Measurements from ENCODE around the gene IFNA2.
"Not testable (repeated sequence)": the region's sequence is repeated elsewhere in the genome, so short reads cannot be mapped to it uniquely, and the experiment has no call there.

The IFNA2 gene

DNA sequence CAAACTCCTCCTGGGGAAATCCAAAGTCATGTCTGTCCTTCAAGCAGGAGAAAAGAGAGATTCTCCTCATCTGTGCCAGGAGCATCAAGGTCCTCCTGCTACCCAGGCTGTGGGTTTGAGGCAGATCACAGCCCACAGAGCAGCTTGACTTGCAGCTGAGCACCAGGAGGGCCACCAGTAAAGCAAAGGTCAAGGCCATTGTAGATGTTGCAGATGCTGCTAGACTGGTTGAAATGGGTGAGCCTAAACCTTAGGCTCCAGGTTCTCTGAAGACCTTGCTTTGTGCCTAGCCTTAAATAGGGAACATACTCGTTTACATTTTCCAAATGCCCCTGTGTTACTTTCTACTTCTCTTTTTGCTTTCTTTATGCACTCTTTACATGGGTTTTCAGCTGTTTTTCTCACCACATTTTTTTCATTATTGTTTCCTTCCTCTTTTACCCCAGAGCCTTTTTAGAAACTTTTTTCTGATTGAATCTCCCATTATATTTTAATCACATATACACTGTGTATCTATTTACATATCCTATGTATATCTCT lies at the start of gene IFNA2:
Gene IFNA2, minus strand, starts transcription at position 268 of the 540 bp plus-strand sequence. Its CDS starts 69 bp downstream, at position 199.
- DNase-seq (ENCODE audit: low read depth in 2 of 2): no peak

DNA sequence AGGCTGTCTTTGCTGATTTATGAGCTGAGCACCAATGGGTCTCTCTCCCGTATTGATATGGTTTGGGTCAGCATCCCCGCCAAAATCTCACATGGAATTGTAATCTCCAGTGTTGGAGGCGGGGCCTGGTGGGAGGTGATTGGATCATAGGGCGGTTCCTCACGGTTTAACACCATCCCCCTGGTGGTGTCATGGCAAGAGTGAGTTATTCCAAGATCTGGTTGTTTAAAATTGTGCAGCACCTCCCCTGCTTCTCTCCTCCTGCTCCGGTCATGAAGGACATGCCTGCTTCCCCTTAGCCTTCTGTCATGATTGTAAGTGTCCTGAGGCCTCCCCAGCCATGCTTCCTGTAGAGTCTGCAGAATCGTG lies 49.8 kb upstream of the IFNA2 start:
- DNase-seq (ENCODE audit: low read depth in 2 of 2): not testable (repeated sequence)

DNA sequence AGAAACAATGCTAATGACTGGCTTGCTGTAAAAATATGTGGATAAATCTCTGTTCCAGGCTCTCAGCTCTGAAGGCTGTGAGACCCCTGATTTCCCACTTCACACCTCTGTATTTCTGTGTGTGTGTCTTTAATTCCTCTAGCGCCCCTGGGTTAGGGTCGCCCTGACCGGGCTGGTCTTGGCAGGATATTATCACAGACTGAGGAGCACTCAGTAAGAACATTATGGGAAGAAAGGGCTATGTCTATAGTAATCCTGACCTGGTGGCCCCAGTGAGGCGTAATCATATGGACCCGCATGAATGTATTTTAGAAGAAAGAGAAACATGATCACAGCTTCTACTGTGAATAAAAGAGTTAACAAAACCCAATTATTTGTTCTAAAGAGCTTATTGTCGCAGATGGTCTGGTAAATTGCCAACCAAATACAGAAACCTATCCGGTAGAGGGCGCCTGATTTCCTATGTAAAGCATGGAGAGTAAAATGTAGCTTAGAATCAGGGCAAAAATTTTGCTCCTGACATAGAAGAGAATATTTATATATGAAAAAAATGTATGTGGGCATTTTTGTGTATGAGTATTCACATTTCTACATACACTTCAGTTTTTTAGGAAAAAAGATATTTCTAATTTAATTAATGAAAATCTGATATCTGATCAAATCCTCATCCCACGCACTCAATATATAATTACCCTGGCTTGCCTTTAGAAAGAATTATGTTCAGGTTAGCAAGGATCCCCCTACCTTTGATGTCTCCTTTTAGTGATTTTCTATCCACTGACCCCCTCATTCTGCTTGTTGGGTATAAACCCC lies 49.2 kb upstream of the IFNA2 start:
- peak; percentile 9 to 13 for DNase-seq (ENCODE audit: low read depth in 2 of 2)

DNA sequence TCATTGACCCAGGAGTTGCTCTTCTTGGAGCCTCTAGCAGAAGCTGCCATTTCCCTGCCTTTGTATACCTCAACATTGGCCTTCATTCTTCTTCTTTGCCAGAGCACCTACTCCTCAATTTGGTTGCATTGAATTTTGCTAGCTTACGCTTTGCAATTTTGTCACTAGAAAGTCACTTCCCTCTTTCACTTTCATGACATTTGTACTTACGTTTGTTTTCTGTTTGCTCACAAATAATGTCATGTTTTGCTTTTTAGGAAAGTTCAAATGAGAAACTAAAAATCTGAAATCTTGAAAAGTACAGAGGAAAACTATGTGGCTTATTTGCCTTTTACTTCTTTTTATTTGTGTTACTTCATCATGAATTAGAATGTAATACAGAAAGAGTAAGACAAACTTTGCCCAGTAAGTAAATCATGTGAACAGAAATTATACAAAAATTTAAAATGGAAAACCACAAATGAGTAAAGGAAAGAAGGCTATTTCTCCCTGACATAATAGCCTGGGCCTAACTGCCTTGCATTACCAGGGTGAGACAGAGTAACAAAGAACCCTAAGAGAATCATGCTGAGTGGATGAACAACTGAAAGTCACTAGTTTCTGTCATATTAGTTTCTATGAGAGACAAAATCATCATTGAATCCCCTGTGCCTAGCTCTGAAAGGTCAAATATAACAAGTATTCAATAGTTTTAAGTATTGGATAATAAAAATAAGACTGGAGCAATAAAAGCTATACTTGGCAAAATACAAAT lies 47.7 kb upstream of the IFNA2 start:
- DNase-seq (ENCODE audit: low read depth in 2 of 2): no peak

DNA sequence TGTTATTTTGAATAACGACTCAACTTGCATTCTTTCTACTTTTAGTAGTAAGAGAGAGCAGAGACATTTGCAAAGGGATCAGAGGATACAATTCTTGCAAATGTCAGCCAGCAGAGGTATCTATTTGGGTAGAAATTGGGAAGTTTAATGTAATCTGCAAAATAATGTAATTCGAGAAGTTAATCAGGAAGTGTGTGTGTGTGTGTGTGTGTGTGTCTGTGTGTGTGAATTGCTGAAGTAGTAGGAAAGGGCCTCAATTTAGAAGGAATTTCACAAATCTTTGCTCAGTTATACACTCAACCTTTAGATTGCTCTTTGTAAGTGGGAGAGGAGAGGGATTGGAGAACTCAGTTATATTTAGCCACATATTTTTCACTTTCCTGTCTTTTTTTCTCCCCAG lies 44.0 kb upstream of the IFNA2 start:
- DNase-seq (ENCODE audit: low read depth in 2 of 2): no peak

DNA sequence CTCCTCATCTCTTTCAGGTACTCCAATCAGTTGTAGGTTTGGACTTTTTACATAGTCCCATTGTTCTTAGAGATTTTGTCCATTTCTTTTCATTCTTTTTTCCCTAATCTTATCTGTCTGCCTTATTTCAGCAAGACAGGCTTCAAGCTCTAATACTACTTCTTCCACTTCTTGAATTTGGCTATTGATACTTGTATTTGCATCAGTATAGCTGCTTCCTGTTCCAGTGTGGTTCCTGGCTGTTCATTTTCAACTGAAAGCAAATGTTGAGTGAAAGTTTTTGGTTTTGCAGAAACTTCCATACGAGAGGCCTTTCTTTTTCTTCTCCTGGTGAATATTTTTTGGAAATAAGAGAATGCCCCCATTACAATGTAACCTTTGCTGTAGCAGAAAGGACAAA lies 43.0 kb upstream of the IFNA2 start:
- DNase-seq (ENCODE audit: low read depth in 2 of 2): no peak

DNA sequence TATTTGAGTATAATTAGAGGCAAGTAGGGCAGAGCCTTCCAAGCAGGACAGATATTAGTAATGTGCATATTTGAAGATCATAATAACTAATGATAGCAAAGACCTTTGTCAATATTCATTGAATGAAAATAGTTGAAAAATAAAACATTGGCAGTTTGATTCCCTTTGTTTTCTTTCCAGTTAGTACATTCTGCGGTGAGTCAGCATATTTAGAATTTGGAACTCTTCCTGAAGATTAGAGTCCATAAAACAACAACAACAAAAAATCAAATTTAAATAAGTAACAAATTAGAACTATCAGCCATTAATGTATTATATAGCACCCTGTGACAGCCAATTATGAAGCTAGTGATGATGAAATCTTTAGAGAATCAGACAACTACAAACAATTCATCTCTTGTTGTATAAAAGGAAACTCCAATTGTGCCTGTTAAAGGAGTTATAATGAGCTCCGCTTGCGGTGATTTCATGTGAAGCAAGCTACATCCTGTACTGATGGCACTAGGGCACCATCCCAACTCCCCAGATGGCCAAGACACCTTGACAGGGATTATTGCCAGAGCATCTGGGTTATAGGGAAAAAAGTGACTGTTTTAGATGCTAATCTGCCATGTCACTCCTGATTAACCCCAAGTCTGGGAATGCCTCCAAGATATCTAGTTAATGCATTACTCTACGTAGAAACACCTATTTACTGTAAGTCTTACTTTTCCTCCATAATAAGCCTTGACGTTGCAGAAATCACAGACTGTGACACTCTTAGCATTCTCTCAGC lies 30.5 kb upstream of the IFNA2 start:
- DNase-seq (ENCODE audit: low read depth in 2 of 2): no peak

DNA sequence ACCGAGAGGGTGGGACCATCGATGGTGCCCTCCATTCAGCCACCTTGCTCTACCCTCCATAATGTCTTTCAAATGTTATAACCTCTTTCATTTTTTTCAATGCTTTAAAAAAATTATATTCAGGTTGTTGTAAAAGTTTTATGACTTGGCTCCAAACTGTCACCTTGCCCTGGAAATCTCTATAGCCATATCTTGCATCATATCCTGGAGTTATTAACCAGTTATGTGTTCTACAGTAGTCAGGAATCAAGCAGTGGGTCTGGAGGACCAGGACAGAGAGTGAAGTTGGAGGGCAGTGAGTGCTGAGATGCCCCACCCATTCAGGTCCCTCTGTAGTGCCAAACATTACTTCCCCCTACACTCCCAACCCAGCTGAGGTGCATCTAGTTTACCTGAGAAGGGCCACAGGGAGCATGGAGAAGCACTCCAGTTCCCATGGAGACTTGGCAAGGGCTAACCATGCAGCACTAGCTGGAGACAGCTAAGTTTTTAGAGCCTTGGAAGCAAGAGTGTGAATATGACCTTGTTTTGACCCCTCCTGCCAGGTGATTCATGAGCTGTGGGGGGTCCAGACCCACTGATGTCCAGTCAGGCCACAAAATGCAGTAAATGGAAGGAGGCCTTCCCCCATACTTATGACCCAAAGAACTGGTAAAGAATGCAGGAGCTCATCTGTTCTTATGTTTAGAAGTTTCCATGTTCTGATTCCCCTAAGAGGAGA lies 29.2 kb upstream of the IFNA2 start:
- DNase-seq (ENCODE audit: low read depth in 2 of 2): no peak

DNA sequence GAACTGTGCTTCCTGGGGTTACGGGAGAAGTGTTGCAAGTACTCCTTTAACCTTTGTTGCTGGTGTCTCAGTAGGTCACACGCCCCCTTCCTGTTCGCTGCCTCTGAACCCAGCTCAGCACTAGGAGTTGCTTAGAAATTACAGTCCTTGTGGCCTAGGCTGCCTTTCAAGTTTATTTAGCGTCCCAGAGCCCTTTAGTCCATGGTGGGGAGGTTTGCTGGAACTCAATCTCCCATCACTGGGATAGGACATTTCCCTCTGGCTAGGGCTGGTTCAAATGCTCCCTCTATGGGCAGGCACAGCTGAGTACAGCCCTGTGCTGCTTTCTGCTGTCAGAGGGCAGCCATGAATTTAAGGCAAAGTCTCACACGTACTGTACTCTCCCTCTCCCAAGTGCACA lies 28.4 kb upstream of the IFNA2 start:
- no peak for DNase-seq (ENCODE audit: low read depth in 2 of 2)

DNA sequence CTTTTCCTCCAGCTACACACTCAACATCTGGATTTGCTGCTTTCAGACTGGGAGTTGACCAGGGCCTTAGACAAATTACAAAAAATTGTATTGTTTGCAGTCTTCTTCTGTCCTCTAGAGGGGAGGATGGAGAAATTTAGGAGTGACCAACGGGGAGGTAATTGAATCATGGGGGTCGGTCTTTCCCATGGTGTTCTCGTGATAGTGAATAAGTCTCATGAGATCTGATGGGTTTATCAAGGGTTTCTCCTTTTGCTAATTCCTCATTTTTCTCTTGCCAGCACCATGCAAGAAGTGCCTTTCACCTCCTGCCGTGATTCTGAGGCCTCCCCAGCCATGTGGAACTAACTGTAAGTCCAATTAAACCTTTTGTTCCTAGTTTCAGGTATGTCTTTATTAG lies 28.0 kb upstream of the IFNA2 start:
- DNase-seq (ENCODE audit: low read depth in 2 of 2): no peak

DNA sequence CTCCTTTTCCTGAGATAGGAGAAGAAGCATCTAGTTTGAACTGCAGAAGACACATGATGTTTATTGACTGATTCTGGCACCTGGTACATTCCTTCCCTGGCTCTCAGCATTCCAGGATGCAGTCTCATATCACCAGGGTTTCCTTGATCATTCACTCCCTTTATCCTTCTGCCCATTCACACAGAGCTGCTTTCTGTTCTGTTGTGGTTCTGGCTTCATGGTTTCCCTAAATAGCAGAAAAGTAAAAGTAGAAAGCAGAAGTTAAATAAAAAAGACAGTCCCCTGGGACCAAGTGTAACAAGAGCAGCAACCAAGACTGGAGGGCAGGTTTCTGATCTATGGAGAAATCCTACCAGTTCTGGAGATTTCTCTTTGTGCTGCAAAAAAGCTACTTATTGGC lies 26.9 kb upstream of the IFNA2 start:
- no peak for DNase-seq (ENCODE audit: low read depth in 2 of 2)

DNA sequence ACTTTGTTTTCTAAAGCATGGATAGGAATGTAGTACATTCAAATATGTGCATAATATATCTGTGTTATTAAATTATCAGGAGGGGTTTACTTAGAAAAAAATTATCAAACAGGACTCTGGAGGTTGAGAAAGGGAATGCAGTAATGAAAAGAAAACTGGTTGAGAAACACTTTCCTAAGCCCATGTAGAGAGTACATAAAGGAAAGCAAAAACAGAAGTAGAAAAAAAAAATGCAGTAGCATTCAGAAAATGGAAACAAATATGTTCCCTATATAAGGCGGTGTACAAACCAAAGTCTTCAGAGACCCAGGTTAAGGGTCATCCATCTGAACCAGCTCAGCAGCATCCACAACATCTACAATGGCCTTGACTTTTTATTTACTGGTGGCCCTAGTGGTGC lies 23.6 kb upstream of the IFNA2 start, which contains the start of gene IFNA8:
Gene IFNA8, plus strand, starts transcription at position 301 of the 400 bp plus-strand sequence. Its CDS starts 60 bp downstream, at position 361.
- no peak for DNase-seq (ENCODE audit: low read depth in 2 of 2)

DNA sequence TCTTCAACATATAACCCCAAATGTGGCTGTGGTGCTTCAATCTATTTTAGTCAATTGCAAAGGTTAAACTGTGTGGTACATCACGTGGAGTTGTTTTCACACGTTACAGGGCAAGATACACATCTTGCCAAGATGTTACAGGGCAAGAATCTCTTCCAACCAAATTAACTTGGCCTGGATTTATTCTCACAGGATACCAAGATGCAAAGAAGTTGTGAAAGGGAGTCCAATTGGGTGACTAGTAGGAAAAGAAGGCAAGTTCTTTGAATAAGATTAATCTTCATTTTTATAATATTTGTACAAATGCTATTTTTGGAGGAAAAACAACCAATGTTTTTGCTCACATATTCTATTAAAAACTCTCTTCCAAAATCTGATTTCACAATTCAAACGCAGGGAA lies 18.9 kb upstream of the IFNA2 start:
- DNase-seq (ENCODE audit: low read depth in 2 of 2): no peak

DNA sequence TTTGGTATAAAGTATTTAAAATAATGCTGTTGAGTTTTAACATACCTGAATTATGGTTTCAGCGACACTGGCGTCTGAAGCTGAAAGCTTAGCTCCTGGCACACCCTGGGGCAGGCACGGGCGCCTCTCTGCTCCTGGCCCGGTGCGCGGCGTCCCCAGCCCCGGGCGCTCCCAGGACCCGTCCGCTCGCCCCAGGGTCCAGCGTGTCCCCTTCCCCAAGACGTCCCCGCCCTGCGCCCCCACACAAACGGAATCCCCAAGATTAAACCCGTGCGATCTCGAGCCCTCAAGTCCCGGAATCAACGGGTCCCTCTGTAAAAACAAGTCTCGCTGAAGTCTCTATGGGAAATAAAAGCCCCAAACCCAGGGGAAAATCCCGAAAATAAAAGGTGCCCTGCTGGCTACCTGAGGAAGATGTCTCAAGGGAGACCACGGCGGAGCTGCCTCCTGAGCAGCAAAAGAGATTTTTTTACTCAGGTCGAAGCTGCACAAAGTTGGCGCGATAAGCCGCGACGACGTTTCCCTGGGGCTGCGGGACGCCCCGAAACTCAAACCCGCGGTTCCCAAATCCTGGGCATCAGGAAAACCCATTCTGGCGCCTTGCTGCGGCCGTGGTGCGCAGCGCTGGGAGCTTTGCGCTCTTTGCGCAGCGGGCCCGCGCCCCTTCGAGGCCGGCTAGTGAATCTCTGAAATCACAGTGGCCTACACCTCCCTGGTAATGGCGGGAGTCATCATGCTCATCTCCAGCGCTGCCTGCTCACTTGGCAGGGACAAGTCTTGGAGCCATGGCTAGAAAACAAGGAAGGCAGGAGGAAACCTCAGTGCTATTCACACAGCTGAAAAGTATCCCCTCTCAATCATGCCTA lies 17.4 kb upstream of the IFNA2 start:
- DNase-seq (ENCODE audit: low read depth in 2 of 2): no peak

DNA sequence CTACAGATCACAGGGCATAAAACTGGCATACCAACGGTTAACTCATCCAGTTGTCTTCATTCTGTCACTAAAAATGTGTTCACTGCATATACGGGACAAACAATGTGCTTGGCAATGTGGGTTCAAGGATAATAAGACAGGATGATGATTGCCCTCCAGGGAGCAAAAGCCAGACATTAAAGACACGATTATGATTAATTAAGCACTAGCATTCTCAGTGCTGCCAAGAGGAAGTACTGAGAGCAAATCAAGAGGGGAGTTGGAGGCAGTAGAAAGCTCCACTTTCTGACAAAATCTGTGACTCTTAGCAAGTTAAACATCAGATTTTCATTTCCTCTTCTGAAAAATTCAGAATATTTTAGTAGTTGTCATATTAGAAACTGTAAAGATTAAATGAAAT lies 14.8 kb upstream of the IFNA2 start:
- no peak for DNase-seq (ENCODE audit: low read depth in 2 of 2)

DNA sequence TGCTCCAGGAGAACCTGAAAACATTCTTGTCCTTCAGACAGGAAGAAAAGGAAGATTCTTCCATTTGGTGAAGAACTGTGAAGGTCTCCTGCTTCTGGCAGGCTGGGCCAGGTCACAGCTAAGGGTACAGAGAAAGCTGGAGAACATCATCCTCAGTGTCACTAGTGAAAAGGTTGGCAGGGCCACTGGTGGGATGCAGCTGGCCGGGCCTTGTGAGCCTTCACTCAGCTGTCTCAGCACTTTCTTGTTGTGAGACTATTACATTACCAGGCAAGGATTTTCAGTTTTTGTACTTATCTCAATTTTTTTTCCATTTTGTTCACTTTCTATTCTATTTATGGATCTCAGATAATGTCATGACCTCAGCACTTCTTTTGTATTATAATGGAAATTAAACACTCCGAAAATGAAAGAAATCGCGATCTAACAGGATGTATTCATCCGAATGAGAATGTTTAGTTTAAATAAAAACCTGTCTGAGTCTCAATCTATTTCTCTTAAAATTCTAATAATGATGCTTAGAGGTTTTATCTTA lies 13.8 kb upstream of the IFNA2 start:
- no peak for DNase-seq (ENCODE audit: low read depth in 2 of 2)

DNA sequence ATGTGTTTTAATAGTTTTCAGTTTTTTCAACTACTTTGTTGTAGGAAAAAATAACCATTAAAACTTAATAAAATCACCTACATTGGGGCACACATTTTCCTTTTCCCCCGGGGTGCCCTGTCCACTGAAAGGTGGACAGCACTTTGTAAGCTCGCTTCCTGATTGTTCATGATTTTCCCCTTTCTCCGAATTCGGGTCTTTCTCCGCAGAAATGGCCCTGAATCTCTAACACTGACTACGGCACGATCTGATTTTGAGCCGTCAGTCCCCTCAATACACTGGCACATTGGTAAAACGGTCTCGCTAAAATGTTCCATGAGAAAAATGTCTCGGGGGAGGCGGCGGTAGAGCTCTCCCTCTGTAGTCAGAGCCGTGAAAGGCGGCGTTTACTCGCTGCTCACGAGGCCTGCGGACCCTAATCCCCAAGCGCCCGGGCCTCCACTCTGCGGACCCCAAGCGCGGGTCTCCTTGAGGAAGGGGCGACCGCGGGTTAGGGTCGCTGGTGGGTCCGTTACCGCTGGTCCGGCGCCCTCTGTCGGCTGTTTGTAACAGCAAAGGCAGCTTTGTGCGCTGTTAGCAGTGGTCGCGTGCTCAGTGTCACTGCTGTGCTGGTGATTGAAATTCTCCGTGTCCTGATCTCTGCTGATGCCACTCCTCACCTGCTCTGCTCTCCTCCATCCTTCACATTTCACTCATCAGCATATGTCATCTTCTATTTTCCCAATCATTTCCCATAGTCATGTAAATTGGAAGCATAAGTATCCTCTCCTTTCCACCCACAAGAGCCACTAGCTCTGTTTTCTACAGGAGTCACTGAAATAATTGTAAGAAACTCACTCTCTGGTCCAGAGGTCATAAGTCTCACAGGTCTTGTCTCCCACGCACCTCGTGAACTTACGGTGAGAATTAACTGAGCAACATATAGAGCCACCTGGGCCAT lies 10.8 kb upstream of the IFNA2 start:
- peak; percentile 7 to 20 for DNase-seq (ENCODE audit: low read depth in 2 of 2)

DNA sequence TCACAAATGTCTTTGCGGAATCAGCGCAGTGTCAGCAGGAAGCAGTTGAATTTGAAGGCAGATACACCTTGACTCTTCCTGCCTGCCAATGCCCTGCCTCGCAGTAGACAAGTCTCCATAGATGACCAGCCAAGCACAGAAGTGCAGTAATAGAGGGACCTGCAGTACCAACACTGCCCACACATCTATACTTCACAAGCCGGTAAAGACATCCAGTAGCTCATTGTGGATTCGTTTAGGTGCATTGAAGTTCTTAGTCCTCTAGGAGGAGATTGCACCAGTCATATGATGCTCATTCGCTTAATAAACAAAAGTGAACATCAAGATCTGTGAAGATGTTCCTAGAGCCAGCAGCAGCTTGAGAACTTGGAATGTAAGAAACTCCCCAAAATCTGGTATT lies 7.1 kb upstream of the IFNA2 start:
- DNase-seq (ENCODE audit: low read depth in 2 of 2): no peak

DNA sequence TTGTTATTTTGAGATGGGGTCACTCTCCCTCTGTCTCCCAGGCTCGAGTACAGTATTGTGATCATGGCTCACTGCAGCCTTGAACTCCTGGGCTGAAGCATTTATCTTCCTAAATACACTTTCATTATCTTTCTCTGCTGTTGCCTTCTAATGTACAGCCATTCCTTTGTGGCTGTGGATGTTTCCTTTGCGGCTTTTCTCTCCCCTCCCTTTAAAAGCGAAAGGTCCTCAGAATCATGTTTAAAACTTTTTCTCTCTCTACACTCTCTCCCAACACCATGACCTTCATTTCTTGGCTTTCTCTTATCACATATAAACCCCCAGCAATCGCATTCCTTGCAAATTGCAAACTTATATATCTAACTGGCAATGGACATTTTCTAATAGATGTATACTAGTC lies 1.6 kb downstream of the IFNA2 start:
- DNase-seq (ENCODE audit: low read depth in 2 of 2): no peak

Measured in activated CD8-positive, alpha-beta memory T cell treated with anti-CD3 and anti-CD28 coated beads for 4 hours (primary cell).